Peyer's patch (tissue), 4 donors: ENCODE measurements around the gene CCDC3.

Source experiments
- CTCF ChIP-seq, 6 experiments: fragments of 450-650 bp in 4 of 6; fragments of 200-600 bp in 2 of 6; sonication (generic) in 1 of 6; IDR thresholded peaks; one replicate each; pipeline ENCODE4 v1.5.1; 2017 to 2019; ENCODE audit warnings: antibody characterized with exemption in 6 of 6, mild to moderate bottlenecking in 3 of 6, moderate library complexity in 1 of 6
- POLR2A ChIP-seq, 2 donors: fragments of 450-650 bp; IDR thresholded peaks; one replicate each; pipeline ENCODE4 v1.5.1; 2017; ENCODE audit warnings: antibody characterized with exemption in 2 of 2, mild to moderate bottlenecking in 2 of 2, moderate library complexity in 2 of 2

- TF ChIP-seq CTCF (IDR thresholded peaks at IDR 0.05) (no peak), POLR2A (IDR thresholded peaks at IDR 0.05) (no peak)
These were observed 42.0 kb upstream of the CCDC3 start for GRCh38 chr10:13043520-13043919.
